GM12878 (cell line): Measurements from ENCODE around the gene EFCAB10. TPM values are rescaled to one million over a fixed set of nuclear protein-coding genes. Genes with fewer than 3 reads are reported as not detected.
"Not testable (repeated sequence)": the region's sequence is repeated elsewhere in the genome, so short reads cannot be mapped to it uniquely, and the experiment has no call there.

Experiments
- ATAC-seq: fragments of 200-7000 bp; cut with Tn5 transposase; 3 replicates; pipeline ENCODE4 v1.9.1; 2020; ENCODE audit warnings: mild to moderate bottlenecking, moderate library complexity
- BruUV-seq: library from RNA; stranded (reverse); fragments of 400-500 nt; replicated peaks from 2 replicates; lab custom pipeline; 2021; lab: Mats Ljungman, UMichigan
- CTCF ChIA-PET: fragments of 300-600 bp; sonication (Branson Sonifier 250); formaldehyde crosslinking; extraction: SDS; loops from one replicate; lab custom pipeline; 2021; ENCODE audit warnings: inconsistent platforms; lab: Yijun Ruan, JAX
- POLR2A ChIA-PET: fragments of 350-600 bp; formaldehyde crosslinking; extraction: SDS; loops from one replicate; lab custom pipeline; 2021; ENCODE audit warnings: inconsistent platforms; lab: Charles Lee
- RAD21 ChIA-PET: fragments of 300-600 bp; sonication (Branson Sonifier 250); formaldehyde crosslinking; loops from one replicate; lab custom pipeline; 2023; ENCODE audit warnings: antibody characterized with exemption; ENCODE audit not compliant: unreplicated experiment; lab: Charles Lee
- SMC1A ChIA-PET: fragments of 300-600 bp; sonication (Branson Sonifier 250); formaldehyde crosslinking; loops from one replicate; lab custom pipeline; 2023; ENCODE audit not compliant: unreplicated experiment, uncharacterized antibody; lab: Charles Lee
- DNase-seq: peaks from one replicate; pipeline ENCODE4 v3.0.0-alpha.2; 2011; ENCODE audit warnings: low read depth, low spot score
- FAIRE-seq: peaks from 3 replicates; lab custom pipeline; 2011; peaks lifted over from hg19 to GRCh38; lab: Jason Lieb, UNC
- H2AFZ ChIP-seq: 2 replicates; pipeline ENCODE4 v1.6.0; 2011; ENCODE audit warnings: low read depth, low read length, control low read depth; ENCODE audit not compliant: control insufficient read depth
- H3K27ac ChIP-seq: 2 replicates; pipeline ENCODE4 v1.5.1; 2011; ENCODE audit warnings: control low read depth; ENCODE audit not compliant: control insufficient read depth, insufficient read depth
- H3K27me3 ChIP-seq, 2 experiments: replicated peaks in 1 of 2; 2 replicates each; pipeline versions ENCODE4 v1.6.0 to v1.6.1; 2011; ENCODE audit warnings: low read length in 1 of 2; ENCODE audit not compliant: control insufficient read depth in 2 of 2, insufficient read depth in 2 of 2
- H3K36me3 ChIP-seq, 2 experiments: 2 replicates each; pipeline ENCODE4 v1.5.1; 2011; ENCODE audit warnings: low read length in 1 of 2; ENCODE audit not compliant: control insufficient read depth in 2 of 2, insufficient read depth in 2 of 2
- H3K4me1 ChIP-seq: 2 replicates; pipeline ENCODE4 v1.6.1; 2011; ENCODE audit warnings: mild to moderate bottlenecking, low read length, moderate library complexity, mixed read lengths; ENCODE audit not compliant: control insufficient read depth, insufficient read depth
- H3K4me2 ChIP-seq: 2 replicates; pipeline ENCODE4 v1.6.0; 2011; ENCODE audit warnings: control low read depth; ENCODE audit not compliant: control insufficient read depth, insufficient read depth
- H3K4me3 ChIP-seq: fragments of 200-600 bp; sonication (generic); 2 replicates; pipeline ENCODE4 v1.5.1; 2016
- H3K79me2 ChIP-seq: 2 replicates; pipeline ENCODE4 v1.6.0; 2011; ENCODE audit warnings: low read length; ENCODE audit not compliant: control insufficient read depth, insufficient read depth
- H3K9ac ChIP-seq: 2 replicates; pipeline ENCODE4 v1.8.0; 2011; ENCODE audit warnings: low read length, control low read depth, mixed read lengths; ENCODE audit not compliant: control insufficient read depth, insufficient read depth
- H3K9me3 ChIP-seq: replicated peaks from 3 replicates; pipeline ENCODE4 v1.5.1; 2011; ENCODE audit warnings: mild to moderate bottlenecking, low read length; ENCODE audit not compliant: control insufficient read depth, insufficient read depth
- H4K20me1 ChIP-seq: 2 replicates; pipeline ENCODE4 v1.6.0; 2011; ENCODE audit not compliant: control insufficient read depth, insufficient read depth
- EZH2 ChIP-seq: IDR thresholded peaks from 2 replicates; pipeline ENCODE4 v1.6.1; 2012; ENCODE audit warnings: low read depth, mild to moderate bottlenecking, control low read depth, inconsistent platforms, low read length, borderline replicate concordance; ENCODE audit not compliant: control insufficient read depth
- KDM1A ChIP-seq: fragments of 200-600 bp; sonication (generic); IDR thresholded peaks from 2 replicates; pipeline ENCODE4 v1.6.1; 2016; ENCODE audit warnings: borderline replicate concordance
- MYC ChIP-seq: IDR thresholded peaks from 2 replicates; pipeline ENCODE4 v1.6.1; 2011; ENCODE audit warnings: mild to moderate bottlenecking, low read length, moderate library complexity, inconsistent platforms; ENCODE audit not compliant: insufficient read depth, insufficient replicate concordance, insufficient read length, severe bottlenecking
- NFIC ChIP-seq: IDR thresholded peaks from 2 replicates; pipeline ENCODE4 v1.6.1; 2012; ENCODE audit warnings: low read depth, mild to moderate bottlenecking, inconsistent platforms, low read length, moderate library complexity
- NFYB ChIP-seq: IDR thresholded peaks from 2 replicates; pipeline ENCODE4 v1.6.1; 2011; ENCODE audit warnings: low read depth, mild to moderate bottlenecking, low read length, improper control_type of control experiment, moderate library complexity; ENCODE audit not compliant: insufficient read depth
- PML ChIP-seq: IDR thresholded peaks from 2 replicates; pipeline ENCODE4 v1.6.1; 2012; ENCODE audit warnings: low read length, inconsistent platforms
- POU2F2 ChIP-seq: IDR thresholded peaks from 3 replicates; pipeline ENCODE4 v1.6.1; 2011; ENCODE audit warnings: low read depth, mild to moderate bottlenecking, low read length, borderline replicate concordance
- SIN3A ChIP-seq: IDR thresholded peaks from 2 replicates; pipeline ENCODE4 v1.6.1; 2012; ENCODE audit warnings: low read depth, low read length, improper control_type of control experiment
- ZBED1 ChIP-seq: IDR thresholded peaks from 2 replicates; pipeline ENCODE4 v1.6.1; 2016; ENCODE audit warnings: borderline replicate concordance
- ZNF384 ChIP-seq: IDR thresholded peaks from 2 replicates; pipeline ENCODE4 v1.6.1; 2012; ENCODE audit warnings: low read depth, mild to moderate bottlenecking, low read length, improper control_type of control experiment, borderline replicate concordance
- WGBS: methylation state at CpG from one replicate; pipeline ENCODE4 v1.1.6; 2016; ENCODE audit warnings: low lambda C conversion rate; ENCODE audit not compliant: insufficient replicate concordance, insufficient coverage; ENCODE audit errors: missing lambda C conversion rate; 5-methylcytosine and 5-hydroxymethylcytosine counted together
- in situ Hi-C: fragments of 300-500 bp; cut with MboI; formaldehyde crosslinking; loops from 9 replicates; pipeline ENCODE4 v1.14.3; 2018; ENCODE audit warnings: mixed read lengths
- intact Hi-C: fragments of 100-400 bp; cut with micrococcal nuclease; formaldehyde crosslinking; loops from one replicate; pipeline ENCODE4 v1.14.2; 2022; ENCODE audit not compliant: unreplicated experiment
- polyA plus RNA-seq, 11 experiments: library from polyadenylated mRNA; depleted of rRNA in 4 of 11; unstranded in 6 of 11; stranded (reverse) in 5 of 11; fragments of >200 nt; fragmentation: Nextera tagmentation in 4 of 11; fragmentation: Illumina TruSeq in 1 of 11; extraction: Ambion mirVana in 4 of 11; extraction: Trizol in 1 of 11; gene quantifications; 1 replicate in 1 of 11; 2 replicates in 10 of 11; pipeline versions ENCODE4 v1.2.1 to v1.2.3, GENCODE V29; 2011 to 2016; ENCODE audit warnings: inconsistent platforms in 2 of 11, missing spikeins in 2 of 11, low read depth in 1 of 11
- total RNA-seq, 4 experiments: library from RNA; depleted of rRNA in 3 of 4; stranded (reverse); fragments of >200 nt in 3 of 4; fragmentation: Illumina TruSeq in 1 of 4; extraction: Trizol in 1 of 4; gene quantifications; 2 replicates each; pipeline versions ENCODE4 v1.2.1 to v1.2.3, GENCODE V29; 2013 to 2021
- TF ChIP-seq, protein P1 (sequence below): fragments of 450-650 bp; IDR thresholded peaks from 2 replicates; pipeline ENCODE4 v1.6.1; 2017; ENCODE audit warnings: mild to moderate bottlenecking, moderate library complexity
- TF ChIP-seq, protein P2 (sequence below): IDR thresholded peaks from 2 replicates; pipeline ENCODE4 v1.6.1; 2011; ENCODE audit warnings: low read depth, low read length, improper control_type of control experiment, borderline replicate concordance

The EFCAB10 gene
- total and polyA plus RNA-seq, 10 of the 15 experiments (the other 5 are each of a cell fraction or from before 2014, with no cell fraction given) = 0.38 to 1.0 (median 0.54) TPM; not detected in 6

DNA sequence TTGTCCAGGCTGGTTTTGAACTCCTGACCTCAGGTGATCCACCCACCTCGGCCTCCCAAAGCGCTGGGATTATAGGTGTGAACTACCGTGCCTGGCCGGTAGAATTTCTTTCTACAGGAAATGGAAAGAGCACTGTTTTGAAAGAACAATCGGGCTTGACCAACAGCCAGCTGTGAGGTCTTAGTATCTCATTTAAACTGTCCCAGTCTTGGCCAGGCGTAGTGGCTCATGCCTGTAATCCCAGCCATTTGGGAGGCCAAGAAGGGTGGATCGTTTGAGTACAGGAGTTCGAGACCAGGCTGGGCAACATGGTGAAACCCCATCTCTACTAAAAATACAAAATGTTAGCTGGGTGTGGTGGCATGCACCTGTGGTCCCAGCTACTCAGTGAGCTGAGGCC, 17.8 kb upstream of the EFCAB10 start:
- CTCF ChIA-PET = interaction anchor here (0.7 to 1.3 kb wide), 2 partner anchors 10 to 152 kb away, joined by 3 to 5 read pairs; no protein-coding TSS in a partner anchor
- POLR2A ChIA-PET, H2AFZ ChIP-seq, ATAC-seq, intact Hi-C loops, in situ Hi-C loops, H3K4me1 ChIP-seq, H3K4me3 ChIP-seq, H3K79me2 ChIP-seq, DNase-seq, H3K9me3 ChIP-seq, H3K27me3 ChIP-seq, H3K9ac ChIP-seq, H4K20me1 ChIP-seq, H3K4me2 ChIP-seq, BruUV-seq, SMC1A ChIA-PET, H3K27ac ChIP-seq, H3K36me3 ChIP-seq, FAIRE-seq: not testable (repeated sequence)
- 49% methylated on average over 8 of the region's 8 CpGs for WGBS
- RAD21 ChIA-PET = interaction anchor here (0.5 kb wide), 1 partner anchor 330 kb away, joined by 3 read pairs; no protein-coding TSS in a partner anchor

DNA sequence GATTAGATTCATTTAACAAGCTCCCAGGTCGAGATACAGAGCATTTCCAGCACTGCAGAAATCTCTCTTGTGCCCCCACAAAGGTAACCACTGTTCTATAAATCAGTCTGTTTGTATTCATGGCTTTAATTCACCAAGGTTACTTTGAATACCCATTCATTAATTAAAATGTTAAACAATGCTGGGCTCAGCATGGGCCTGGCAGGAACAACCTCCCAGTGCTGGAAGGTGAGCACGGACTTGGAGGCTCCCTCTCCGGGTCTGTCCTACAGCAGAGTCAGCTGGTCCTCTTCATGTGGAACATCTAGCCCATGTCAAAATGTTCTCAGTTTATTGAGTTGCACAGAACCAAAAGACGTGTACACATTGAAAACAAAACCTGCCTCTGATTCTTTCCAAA, 15.6 kb upstream of the EFCAB10 start:
- ChIA-PET POLR2A (no interaction called here), RAD21 (no interaction called here), CTCF (interaction anchor here (1.4 kb wide), 1 partner anchor 7 kb away, joined by 6 read pairs; no protein-coding TSS in a partner anchor), SMC1A (interaction anchor here (1.3 kb wide), 1 partner anchor 51 kb away, joined by 4 read pairs; no protein-coding TSS in a partner anchor)
- intact Hi-C loops = no loop called here
- FAIRE-seq (no peak), DNase-seq (no peak), ATAC-seq (no peak)
- BruUV-seq = no TSS peak
- Histone ChIP-seq H3K27ac (no peak overlapping the region), H2AFZ (no peak overlapping the region), H4K20me1 (no peaks in the 10 kb centered on the region), H3K79me2 (no peaks in the 10 kb centered on the region), H3K9ac (no peak overlapping the region), H3K4me2 (no peak overlapping the region), H3K4me1 (peaks cover 5% of the 10 kb centered on the region; the same call in 1 of the 2 replicates), H3K4me3 (no peak overlapping the region), H3K27me3 (no peaks in the 10 kb centered on the region), H3K36me3 (no peaks in the 10 kb centered on the region), H3K9me3 (no peaks in the 10 kb centered on the region)
- WGBS = 67% methylated on average over 4 of the region's 4 CpGs
- in situ Hi-C loops = no loop called here
- TF ChIP-seq SIN3A = no peak
- no peak for TF ChIP-seq KDM1A
- TF ChIP-seq, protein P1, sequence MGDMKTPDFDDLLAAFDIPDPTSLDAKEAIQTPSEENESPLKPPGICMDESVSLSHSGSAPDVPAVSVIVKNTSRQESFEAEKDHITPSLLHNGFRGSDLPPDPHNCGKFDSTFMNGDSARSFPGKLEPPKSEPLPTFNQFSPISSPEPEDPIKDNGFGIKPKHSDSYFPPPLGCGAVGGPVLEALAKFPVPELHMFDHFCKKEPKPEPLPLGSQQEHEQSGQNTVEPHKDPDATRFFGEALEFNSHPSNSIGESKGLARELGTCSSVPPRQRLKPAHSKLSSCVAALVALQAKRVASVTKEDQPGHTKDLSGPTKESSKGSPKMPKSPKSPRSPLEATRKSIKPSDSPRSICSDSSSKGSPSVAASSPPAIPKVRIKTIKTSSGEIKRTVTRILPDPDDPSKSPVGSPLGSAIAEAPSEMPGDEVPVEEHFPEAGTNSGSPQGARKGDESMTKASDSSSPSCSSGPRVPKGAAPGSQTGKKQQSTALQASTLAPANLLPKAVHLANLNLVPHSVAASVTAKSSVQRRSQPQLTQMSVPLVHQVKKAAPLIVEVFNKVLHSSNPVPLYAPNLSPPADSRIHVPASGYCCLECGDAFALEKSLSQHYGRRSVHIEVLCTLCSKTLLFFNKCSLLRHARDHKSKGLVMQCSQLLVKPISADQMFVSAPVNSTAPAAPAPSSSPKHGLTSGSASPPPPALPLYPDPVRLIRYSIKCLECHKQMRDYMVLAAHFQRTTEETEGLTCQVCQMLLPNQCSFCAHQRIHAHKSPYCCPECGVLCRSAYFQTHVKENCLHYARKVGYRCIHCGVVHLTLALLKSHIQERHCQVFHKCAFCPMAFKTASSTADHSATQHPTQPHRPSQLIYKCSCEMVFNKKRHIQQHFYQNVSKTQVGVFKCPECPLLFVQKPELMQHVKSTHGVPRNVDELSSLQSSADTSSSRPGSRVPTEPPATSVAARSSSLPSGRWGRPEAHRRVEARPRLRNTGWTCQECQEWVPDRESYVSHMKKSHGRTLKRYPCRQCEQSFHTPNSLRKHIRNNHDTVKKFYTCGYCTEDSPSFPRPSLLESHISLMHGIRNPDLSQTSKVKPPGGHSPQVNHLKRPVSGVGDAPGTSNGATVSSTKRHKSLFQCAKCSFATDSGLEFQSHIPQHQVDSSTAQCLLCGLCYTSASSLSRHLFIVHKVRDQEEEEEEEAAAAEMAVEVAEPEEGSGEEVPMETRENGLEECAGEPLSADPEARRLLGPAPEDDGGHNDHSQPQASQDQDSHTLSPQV = no peak
- no peak for TF ChIP-seq PML
- no peak for TF ChIP-seq NFIC
- no peak for TF ChIP-seq MYC
- TF ChIP-seq NFYB = no peak
- TF ChIP-seq POU2F2 = no peak
- no peak for TF ChIP-seq EZH2
- TF ChIP-seq, protein P2, sequence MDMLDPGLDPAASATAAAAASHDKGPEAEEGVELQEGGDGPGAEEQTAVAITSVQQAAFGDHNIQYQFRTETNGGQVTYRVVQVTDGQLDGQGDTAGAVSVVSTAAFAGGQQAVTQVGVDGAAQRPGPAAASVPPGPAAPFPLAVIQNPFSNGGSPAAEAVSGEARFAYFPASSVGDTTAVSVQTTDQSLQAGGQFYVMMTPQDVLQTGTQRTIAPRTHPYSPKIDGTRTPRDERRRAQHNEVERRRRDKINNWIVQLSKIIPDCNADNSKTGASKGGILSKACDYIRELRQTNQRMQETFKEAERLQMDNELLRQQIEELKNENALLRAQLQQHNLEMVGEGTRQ = no peak
- no peak for TF ChIP-seq ZNF384
- no peak for TF ChIP-seq ZBED1
